Superior temporal gyrus (tissue), 1 donor: ENCODE data around the gene FCHSD2.
"Not testable (repeated sequence)": the region's sequence is repeated elsewhere in the genome, so short reads cannot be mapped to it uniquely, and the experiment has no call there.

Experiments
- DNase-seq: peaks from one replicate; pipeline ENCODE4 v3.0.0-alpha.2; 2016; ENCODE audit errors: extremely low spot score

FCHSD2 gene

DNA sequence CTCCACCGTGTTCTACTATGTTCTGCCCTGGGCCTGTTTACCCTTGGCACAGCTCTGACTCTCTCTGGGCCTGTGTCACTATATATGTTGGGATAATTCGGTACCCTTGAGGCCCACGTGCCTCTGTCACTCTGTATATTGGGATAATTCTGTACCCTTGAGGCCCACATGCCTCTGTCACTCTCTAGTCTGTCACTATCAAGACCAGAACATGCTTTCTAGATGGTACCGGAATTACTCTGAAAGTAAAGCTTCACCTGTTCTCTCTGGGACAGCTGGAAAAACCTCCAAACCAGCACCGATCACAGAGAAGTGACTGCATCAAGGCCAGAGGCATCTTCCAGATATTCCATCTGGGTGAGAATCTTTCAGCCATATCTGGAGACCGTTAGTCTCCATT, 9.3 kb upstream of the FCHSD2 start:
- DNase-seq, result no peak

DNA sequence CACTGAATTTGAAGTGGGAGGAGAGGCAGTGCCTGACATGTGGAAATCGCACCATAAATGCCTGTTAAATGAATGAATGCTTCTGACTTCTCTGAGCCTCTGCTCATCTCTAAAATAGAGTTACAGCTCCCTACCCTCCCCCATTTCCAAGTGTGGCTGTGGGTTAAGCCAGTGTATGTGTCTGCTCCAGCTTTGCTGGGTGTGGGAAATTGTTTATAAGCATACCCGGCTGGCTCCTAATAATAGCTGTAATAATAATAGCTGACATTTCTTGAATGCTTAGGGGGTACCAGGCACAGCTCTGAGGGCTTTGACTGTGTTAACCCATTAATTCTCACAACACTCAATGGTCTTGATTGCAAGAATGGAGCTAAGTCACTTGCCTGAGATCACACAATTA, 7.0 kb upstream of the FCHSD2 start:
- no peak for DNase-seq

DNA sequence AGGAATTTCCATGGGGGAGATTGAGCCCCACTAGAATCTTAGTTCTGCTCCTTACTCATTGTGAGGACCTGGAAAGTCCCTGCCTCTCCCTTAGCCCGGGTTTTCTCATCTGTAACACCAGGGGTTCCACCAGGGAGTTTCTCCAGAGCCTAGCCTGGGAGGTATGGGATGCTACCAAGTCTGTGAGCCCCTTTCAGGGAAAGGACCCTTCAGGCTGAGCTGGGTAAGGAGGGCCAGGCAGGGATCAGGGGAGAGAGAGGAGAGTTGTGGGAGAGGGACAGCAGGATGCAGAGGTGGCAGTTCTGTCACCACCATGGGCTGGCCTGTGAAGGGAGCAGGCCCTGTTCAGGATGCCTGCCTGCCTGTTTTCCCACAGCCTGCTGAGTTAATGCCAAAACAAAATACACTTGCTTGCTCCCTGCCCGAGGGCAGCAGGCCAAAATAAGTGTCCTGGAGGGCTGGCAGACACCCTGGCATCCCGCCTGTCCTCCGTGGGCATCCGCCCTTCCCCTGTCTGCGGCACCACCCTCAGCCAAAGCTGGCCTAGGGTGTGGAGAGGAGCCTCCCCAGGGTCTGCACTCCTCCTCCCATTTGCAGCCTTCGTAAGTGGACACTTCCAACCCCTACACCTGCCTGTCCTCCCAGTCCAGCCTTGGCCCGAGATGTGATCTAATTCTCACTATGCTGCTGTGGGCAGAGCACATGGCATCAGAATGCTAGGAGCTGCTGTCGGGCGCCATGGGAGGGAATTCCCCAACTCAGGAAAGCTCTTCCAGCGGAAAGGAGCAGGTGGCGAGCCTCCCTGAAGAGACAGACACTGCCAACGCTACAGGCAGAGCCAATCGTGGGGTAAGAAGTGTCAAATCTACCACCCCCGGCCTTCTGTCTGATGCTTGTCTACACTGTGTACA, 5.9 kb upstream of the FCHSD2 start:
- peak; percentile 36 for DNase-seq

DNA sequence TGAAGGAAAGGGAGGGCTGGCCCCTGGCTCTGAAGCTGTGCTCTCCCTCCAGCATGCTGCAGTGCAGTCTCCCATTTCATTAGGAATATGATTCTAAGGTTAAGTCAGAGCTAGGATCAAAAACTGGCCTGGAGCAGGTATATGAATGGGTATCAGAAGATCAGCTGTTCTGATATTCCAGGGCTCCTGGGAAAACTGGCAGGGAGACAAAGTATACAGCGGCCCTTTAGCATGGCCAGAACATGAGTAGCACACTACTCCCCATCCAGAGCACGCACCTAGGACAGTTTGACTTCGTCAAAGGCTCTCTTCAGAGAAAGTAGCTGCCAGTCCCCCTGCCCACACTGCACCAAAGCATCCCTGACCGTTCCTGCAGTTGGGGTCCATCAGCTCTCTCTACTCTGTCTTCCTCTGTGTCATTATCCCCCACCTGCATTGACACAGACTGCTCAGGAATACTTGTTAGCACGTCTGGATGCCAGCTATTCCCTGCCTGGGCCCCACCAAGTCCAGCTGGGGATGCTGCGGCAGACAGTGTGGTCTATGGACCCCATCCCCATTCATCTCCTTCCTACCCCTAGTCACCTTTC, 4.0 kb upstream of the FCHSD2 start:
- no peak for DNase-seq

DNA sequence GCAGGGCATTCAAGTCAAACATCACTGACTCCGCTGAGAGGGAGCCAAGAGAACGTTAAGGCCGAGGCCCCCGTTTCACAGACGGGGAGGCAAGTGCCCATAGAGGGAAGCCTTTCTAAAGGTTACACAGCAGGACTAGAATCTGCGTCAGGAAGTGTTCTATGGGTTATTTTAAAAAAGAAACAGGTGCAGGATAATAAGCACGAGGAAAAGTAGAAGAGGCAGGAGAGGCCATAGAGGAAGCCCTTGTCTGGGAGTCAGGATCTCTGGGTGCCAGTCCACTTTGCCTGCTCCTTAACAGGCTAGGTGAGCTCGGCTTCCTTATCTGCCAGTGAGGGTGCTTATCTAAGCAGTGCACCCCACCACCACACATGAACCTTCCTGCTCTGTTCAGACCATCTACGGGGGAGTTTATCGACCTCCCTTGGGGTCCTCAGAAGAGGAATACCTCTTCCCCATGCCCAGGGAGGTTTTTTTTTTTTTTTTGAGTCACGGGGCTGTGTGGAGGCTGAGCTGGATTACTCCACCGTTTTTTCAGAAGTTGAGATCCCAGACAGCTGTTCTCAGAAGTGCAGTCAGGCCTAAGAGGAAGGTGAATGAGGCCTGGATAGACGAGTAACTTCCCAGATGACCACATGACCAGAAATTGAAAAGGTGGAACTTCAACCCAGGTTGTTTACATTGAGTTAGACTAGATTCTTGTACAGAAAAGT, 1.2 kb upstream of the FCHSD2 start:
- DNase-seq, result peak; percentile 69

DNA sequence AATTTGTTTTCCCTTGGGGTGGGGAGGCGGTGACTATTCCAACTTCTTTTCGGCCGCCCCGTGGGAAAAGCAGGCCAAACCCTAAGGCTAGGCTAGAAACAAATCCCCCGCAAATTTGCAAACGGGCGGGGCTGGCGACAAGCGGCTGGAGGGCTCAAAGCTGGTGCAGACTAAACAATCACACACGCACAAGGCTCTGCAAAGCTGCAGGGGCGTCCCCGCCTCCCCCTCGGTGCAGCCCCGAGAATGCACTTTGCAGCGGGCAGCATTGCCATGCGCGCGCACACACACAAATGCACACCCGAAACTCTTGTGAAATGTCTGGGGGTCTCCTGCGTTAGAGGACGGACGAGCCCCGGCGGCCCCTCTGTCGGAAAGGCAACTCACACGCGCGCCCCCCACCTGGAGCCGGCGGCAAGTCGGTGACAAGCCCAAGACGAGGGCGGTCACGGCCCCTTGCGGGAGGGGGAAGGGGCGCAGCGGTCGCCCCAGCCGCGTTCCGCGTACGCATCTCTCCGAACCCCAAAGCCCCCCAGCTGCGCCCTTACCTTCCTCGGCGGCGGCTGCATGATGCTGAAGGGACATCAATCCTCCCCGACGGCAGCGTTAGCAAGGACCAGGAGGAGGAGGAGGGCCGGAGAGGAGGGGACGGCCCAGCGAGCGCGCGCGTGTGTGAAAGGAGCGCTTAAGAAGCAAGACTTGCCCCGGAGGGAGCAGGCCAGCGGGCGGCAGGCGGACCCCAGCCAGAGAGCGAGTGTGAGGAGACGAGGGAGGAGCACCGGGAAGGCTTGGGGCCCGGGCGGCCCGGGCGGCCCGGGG, 600 bp downstream of the FCHSD2 start:
- DNase-seq, result peak; percentile 36

DNA sequence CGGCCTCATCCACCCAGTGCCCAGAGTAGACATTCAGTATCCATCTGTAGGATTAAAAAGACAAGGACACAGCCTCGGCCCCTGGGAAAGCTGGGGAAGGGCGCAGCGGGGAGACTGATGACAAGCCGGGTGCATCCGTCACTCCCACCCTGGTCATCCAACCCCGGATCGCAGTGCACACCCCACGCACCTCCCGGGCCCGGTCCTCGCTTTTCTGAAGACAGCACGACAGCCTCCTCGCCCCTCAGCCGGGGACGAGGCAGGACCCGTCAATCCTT, 1.1 kb downstream of the FCHSD2 start:
- DNase-seq, result no peak

DNA sequence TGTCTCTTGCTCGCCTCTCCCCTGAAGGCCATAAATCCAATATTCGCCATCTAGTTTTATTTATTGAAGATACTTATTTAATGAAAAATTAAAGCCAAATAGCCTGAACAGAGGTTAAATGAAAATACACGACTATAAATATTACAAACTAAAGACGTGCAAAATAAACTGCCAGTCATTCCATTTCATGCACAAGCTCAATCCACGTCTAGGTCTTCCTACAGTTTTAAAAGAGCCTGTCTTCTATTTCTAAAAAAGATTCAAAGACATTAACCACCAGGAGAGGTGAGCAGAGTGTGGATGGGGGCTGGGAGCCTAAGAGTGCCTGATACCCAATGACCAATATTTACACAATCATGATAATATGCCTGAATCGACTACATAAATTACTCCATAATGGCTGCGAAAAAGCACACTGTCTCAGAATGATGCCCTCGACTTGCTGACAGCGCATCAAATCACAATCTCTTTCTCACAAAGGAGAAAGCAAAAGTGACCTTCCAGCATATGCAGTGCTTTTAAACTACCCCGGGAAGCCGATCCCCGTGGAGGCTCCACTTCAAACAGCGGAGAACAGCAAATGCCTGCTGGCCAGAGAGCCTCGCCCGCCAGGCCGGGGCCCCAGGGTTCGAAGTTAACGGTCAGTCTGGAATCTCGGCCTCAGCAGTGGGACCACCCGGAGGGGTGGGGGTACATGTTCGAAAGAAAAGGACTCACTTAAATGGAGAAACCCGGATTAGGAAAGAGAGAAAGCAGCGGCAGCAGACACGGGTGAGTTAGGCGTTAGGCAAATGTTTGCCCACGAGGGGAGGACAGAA, 1.7 kb downstream of the FCHSD2 start:
- DNase-seq, result peak; percentile 60

DNA sequence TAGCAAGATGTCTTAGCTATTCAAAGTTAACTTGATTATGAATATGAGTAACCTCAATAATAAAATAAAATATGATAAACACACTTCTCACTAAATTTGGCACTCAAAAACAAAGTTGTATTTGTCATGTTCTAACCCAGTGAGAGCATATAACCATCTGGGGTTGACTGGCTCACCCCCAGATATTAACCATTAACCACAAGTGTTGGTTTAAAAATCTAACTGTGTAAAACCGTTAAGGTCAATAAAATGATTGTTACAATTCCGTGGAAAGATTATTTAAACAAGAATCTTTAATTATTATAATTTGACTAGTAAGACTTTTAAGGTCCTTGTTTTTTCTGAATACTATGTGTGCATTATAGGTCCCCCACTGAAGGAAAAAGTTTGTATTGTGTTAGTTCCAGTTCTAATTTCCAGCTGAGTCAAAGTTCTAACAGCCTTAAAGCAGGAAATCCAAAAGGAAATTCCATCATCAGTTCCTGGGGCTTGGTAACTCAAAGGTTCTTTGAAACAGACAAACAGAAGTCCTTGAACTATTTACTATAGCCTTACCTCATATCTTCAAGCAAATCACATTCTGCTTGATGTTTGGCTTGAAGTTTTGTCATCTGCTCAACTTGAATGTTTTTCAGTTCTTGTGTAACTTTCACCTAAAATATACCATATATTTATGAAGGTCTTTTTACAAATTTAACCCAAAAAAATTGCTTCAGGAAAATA, 2.5 kb downstream of the FCHSD2 start:
- no peak for DNase-seq

DNA sequence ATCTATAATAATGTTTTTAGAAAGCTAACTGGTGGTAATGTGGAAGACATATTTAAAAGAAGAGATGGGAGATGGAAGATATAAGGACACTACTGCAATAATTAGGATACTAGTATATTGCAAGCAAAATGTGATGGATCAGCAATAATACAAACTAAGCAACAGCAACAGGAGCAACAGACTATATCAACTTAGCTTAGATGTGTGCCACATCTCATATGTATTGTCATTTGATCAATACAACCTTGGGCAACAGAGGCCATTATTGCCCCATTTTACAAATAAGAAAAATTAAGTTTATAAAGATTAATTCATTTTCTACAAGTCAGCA, 4.2 kb downstream of the FCHSD2 start:
- DNase-seq, result no peak

DNA sequence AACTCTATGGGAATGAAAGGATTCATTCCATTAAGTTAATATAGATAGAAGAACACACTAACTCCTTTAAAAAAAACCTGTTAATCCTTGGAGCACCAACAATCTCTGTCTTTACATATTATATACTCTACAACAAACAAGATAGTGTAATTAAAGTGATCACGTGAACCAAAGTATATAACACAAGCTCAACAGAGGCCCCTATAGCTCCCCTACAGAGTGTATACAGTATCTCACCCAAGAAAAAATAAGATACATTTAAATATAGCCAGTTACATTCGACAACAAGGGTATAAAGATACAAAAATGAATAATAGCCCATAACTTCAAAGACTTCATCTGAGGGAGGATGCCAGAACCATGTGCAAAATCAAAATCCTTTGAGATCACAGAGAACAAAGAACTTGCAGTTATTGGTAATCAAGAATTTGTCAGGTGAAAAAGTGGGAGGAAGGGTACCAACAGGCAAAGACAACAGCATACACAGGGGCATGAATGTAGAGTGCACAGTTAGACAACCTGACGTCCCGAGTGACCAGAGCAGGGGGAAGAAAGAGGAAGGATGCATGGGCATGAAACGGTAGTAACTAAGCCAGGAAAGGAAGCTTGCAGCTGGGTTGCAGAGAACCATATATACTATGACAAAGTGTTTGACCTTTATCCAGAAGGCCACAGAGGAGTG, 4.7 kb downstream of the FCHSD2 start:
- DNase-seq, result no peak

DNA sequence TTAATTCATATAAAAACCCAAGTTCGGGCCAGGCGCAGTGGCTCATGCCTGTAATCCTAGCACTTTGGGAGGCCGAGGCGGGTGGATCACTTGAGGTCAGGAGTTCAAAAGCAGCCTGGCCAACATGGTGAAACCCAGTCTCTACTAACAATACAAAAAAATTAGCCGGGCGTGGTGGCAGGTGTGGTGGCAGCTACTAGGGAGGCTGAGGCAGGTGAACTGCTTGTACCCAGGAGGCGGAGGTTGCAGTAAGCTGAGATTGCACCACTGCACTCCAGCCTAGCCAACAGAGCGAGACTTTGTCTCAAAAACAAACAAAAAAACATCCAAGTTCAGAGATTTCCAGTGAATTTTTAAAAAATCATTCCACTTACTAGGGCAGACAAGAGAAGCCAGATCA, 5.4 kb downstream of the FCHSD2 start:
- DNase-seq, result not testable (repeated sequence)

DNA sequence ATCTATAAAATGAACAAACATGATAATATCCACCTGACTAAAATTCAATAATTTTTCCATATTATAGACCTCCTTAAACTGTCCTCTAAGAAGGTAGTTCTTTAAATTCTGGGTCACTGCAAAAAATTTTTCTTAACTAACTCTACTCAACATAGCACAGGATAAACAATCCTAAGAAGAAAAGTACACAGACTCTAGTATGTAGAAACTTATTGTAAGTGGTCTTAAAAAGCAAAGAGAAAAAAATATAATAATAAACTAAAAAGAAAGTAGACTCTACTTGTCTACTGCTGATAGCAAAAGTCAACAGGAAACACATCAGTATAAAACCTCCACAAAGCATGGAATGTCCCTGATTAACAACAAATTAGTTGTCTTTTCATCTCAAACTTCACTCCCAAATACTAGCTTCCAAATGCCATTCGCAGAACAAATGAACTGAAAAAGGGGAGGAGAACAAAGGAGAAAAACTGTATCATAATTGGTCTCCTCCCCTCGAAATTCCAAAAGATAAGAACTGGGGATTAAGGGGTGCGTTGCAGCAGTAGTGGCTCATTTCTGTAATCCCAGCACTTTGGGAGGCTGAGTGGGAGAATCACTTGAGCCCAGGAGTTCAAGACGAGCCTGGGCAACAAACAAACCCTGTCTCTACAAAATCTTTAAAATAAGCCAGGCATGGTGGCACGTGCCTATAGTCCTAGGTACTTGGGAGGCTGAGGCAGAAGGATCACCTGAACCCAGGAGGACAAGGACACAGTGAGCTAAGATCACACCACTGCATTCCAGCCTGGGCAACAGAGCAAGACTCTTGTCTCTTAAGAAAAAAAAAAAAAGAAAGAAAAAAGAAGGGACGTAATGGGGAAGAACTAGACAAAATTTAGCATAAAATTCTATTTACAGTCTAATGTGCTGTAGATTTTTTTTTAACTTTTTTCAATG, 6.5 kb downstream of the FCHSD2 start:
- no peak for DNase-seq

DNA sequence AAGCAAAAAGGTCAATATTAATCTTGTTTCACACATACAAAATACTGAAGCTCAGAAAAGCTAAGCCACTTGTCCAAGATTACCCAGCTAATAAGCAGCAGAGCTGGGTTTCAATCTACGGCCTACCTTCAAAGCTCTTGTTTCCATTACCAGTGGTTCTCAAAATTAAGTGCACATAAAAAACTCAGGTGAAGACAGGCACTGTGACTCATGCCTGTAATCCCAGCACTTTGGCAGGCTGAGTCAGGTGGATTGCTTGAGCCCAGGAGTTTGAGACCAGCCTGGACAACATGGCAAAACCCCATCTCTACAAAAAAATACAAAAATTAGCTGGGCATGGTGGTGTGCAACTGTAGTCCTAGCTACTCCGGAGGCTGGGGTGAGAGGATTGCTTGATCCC, 9.8 kb downstream of the FCHSD2 start:
- DNase-seq, result not testable (repeated sequence)

DNA sequence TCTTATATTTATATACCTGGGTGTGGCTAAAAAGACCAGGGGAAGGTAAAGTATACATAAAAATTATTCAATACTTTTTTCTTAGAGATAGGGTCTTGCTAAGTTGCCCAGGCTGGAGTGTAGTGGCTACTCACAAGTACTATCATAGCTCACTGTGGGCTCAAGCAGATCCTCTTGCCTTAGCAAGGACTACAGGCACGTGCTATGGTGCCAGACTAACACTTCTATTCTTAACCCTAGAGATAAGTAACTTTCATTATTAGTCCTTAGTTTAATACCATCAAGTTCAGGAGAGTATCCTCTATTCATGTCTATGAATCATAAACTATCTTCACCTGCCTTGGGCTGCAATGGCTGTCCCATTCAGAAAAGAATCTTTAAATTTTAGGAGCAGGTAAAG, 11.9 kb downstream of the FCHSD2 start:
- DNase-seq, result no peak

DNA sequence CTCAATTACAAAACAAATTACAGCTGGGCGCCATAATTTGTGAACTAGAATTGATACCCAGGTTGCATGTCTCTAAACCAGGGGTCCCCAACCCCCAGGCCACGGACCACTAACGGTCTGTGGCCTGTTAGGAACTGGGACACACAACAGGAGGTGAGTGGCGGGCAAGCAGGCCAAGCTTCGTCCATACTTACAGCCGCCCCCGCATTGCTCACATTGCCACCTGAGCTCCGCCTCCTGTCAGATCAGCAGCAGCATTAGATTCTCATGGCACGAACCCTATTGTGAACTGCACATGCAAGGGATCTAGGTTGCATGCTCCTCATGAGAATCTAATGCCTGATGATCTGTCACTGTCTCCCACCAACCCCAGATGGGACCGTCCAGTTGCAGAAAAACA, 12.9 kb downstream of the FCHSD2 start:
- DNase-seq, result no peak

DNA sequence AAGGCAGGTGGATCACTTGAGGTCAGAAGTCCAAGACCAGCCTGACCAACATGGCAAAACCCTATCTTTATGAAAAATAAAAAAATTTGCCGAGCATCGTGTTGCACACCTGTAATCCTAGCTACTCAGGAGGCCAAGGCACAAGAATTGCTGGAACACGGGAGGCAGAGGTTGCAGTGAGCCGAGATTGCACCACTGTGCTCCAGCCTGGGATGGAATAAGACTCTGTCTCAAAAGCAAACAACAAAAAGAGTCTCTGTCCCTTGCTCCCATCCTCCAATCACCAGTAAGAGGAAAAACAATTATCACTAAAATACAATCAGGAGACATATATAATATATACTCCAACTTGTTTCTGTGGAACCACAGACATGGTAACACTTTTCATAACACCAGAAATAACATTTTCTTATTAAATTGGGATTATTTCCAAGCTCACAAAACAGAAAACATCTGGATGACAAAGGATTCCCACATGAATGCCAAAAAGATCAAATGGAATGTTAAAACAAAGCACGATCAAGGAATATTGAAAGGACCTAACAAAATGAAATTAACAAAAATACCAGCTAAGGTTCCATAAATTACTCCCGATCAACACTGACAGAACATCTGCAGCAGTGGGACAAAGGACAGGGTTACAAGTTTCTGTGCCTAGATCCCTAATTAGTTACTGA, 15.2 kb downstream of the FCHSD2 start:
- DNase-seq, result peak; percentile 17

DNA sequence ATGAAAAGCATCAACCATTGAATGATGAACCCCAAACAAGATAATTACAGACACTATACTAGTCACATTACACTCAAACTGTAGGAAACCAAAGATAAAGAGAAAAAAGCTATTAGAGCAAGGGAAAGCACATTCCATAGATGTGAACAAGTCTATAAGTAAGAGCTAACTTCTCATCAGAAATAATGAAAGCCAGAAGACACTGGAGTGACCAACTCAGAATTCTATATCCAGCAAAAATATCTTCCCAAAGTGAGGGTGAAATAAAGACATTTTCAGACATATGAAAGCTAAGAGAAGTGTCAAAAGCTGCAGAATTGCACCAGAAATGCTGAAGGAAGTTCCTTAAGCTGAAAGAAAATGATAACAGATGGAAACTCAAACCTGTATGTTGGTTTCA, 17.3 kb downstream of the FCHSD2 start:
- no peak for DNase-seq
